GDM1 (cell line): ENCODE results near the gene SYT15B.
A peak's percentile ranks its signal among the peaks of the same experiment; 100 is the strongest.
"Not testable (repeated sequence)": the region's sequence is repeated elsewhere in the genome, so short reads cannot be mapped to it uniquely, and the experiment has no call there.

Experiments
- DNase-seq: peaks from one replicate; lab custom pipeline; 2025; lab: John Stamatoyannopoulos, UW

The SYT15B gene

DNA sequence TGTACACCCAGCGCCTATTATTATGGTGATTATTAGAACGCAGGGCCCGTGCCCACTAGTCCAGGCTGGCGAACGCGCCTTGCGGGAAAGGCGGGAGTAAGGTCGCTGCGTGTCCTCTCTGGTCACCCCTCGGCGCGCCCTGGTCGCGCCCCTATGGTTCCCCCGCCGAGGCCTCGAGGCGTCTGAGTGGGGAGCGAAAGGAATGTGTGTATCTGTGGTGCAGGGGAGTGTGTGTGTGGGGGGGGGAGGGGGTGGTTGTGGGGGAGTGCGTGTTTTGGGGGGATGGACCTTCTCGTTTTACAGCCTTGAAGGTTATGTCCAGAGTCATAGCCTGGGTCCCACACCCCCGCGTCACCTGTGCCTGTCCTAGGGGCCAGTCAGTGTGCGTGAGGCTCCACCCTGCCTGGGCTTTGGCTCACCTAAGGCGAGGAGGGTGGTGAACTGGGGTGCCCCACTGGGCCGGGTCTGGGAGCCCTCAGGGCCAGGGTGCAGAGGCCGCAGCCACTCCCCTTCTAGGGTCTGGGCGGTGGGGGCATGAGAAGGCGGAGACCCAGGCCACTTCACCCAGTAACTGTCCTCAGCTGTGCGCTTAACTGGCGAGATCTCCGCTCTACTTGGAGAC, at the start of gene SYT15B:
TSS of gene SYT15B (minus strand) at position 39 of the 622 bp plus-strand sequence. CDS start 952 bp downstream, outside the sequence.
- DNase-seq, result not testable (repeated sequence)

DNA sequence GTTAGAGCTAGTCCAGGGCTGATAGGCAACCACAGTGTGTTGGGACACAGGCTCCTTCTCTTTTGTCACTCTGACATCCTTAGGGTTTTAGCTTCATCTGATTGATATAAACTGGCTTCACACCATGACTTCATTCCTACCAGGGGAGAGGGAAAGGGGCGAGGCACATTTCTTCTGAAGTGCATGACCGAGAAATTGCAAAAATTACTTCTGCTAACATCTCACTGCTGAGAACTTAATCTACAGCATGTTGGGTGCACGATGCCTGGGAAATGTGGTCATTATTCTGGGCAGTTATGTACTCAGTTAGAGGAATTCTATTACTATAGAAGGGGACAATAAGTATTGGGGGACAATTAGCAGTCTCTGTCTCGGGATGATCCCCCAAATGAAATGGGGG, 16.2 kb upstream of the SYT15B start:
- DNase-seq, result not testable (repeated sequence)

DNA sequence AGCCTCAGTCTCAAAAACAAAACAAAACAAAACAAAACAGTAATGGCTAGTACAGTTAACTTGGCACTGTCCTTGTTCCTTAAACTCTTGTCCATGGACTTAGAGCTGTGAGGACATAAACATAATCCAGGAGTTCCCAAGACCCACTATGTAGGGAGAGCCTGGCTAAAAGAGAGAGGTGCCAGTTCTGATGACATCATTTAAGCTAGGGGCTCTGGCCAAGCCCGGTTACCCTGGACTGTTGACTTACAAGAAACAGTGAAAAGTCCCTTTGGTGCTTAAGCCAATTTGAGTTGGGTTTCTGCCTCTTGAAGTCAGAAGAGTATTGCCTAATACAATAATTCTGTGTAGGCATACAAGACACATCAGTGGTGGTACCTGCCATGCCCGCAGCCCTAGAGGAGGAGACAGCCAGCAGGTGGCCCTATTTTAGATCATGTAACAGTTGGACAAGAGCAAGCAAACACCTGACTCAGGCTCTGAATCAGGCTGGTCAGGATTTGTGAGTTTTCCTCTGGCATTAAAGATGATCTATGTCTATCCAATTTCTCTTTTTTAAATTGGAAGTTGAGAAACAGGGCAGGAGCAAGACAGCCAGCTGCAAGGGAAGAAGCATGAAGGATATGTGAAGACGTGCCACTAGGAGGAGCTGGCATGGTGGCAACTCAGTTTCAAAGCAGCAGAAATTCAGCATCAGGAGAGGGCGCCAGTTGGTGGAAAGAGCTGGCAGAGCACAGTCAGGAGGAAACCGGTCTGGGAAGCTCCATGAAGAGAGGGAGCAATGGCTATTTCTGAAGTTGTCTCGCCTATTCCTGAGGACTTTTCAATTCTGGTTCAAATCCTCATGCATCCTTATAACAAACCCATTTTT, 12.2 kb upstream of the SYT15B start:
- DNase-seq, result peak; percentile 13

DNA sequence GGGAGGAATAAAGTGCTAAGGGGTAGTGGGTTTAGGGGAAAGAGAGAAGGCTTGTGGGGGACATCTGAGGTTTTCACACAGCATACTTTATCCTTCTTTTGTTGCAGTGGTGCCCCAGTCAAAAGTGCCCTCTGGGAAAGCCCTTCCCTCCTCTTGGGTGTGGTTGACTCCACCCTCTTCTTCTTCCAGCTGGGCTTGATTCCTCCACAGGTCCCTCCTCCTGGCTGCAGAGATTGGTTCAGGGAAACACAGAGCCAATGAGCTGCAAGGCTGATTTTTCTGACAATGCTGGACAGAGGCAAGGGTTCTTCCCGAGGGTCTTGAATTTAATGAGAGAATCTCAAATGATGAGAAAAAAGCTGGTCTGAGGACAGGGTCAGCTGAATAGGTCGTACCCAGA, 7.4 kb upstream of the SYT15B start:
- not testable (repeated sequence) for DNase-seq

DNA sequence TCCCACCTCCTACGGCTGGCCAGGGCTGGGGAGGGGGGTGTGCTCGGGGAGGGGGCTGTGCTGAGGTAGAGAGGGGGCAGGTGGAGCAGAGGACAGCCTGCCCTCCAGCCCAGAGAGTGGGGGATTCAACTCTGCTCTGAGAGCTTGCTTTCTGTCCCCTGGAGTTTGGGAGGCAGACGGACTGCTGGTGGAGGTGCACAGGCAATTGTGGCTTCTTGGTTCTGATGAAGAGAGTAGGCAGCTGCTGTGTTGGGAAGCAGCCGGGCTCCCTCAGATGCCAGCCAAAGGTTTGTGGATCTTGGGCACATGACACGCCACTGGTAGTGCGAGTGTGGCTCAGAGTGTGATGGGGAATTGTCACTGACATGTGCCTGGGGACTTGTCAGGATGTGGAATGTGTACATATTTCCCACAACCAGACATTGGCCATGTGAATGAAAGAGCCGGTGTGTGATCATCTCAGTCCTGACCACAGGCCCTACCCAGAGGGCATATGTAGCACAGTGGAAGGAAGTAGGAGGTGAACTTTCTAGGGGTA, 5.3 kb upstream of the SYT15B start:
- not testable (repeated sequence) for DNase-seq

DNA sequence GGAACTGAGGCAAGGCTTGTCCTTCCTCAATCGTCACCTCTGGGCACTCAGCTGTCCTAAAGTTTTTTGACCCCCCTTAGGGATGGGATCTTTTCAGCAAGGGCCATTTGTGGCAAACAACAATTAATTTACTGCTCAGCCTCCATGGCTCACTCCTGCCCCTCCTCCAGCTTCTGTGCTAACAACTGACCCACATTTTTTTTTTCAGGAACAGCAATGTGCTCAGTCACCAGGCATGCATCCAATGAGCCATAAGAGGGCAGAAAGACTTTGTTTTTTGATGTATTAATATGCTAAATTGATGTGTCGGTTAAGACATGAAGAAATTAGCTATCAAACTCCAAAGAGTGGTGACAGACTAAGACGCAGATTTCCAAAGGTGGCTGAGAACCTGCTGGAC, 4.7 kb upstream of the SYT15B start:
- not testable (repeated sequence) for DNase-seq

DNA sequence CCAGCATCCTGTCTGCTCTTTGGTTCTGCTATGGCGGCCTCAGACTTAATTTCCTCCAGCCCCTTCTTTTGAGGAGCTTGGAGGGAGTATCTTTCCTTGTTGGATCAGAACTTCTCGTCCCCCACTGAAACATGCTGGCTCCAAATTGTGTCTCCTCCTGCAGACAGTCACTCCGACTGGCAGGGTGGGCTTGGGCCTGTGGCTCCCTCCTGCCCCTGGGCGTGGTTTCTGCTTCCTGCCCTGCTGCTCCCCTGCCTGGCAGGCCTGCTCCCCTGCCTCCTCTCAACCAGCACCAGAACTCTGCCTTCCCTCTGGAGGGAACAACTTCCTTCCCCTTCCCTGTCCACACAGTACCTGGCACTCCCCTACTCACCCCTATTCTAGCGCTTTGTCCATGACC, 3.8 kb upstream of the SYT15B start:
- not testable (repeated sequence) for DNase-seq

DNA sequence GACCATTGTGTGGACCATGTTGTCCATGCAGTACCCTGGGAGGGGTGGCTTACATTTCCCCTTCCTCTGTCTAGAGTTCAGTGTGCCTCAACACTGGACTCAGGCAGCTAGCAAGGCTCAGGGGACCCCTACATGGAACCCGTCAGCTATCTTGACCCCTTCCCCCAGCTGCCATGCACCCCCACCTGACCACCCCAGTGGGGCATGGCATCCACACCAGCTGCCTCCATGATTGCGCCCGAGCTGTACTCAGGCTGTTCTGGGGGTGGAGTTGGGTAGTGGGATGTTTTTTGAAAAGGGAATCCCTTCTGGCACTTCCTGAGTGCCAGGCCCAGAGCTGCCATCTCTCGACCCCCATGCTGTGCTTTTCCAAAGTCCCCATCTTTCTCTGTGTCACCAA, 1.8 kb upstream of the SYT15B start:
- DNase-seq, result not testable (repeated sequence)

DNA sequence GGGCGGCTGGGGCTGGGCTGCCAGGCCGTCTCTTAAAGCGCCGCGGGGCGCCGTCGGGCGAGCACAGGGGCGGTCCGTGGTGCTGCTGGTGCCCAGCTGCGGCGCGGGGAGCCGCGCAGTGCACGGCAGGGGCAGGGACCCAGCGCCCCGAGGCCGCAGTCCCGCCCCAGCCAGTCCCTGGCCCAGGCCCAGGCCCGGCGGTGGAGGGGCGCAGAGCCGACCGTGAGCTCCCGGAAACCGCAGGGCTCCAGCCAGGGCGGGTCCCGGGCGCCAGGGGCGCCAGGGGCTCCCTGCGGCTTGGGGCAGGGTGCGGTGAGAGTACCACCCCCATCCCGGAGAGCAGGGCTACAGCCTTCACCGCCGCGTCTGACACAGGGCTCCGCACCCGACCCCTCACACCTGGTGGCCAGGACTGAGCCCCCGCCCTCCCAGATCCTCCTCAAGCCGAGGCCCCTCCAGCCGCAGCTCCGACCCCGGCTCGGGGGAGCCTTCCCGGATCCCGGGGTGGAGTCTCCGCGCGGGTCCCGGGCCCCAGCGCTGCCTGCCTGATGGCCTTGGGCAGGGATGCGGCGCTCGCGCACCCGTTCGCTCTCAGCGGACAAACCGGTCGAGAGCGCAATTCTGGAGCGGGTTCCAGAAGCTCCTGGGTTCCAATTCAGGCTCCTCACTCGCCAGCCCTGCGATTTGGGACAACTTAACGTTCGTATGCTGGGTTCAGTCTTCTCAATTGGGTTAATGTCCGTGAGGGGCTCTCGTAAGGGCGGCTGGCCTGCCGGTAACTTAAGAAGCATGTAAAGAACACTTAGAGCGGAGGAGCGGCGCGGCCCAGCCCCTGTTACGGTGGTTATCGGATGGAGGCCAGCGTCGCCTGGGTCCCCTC, 478 bp downstream of the SYT15B start:
- DNase-seq, result not testable (repeated sequence)

DNA sequence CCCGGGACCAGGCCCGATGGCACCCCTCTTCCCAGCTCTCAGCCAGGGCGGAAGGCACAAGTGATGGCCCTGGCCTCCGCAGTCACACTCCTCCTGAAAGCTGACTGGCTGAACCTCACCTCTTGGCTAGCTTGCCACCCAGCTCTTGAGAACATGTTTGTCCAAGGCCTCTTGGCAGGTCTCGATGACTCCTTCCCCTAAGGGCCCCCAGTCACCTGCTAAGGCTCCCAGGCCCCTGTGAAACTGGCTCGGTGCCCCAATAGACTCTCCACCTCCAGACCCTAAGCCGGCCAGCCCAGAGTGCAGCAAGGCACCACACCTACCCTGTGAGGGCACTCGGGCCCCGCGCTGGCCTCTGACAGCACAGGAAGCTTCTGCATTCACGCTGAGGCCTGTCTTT, 4.5 kb downstream of the SYT15B start:
- not testable (repeated sequence) for DNase-seq

DNA sequence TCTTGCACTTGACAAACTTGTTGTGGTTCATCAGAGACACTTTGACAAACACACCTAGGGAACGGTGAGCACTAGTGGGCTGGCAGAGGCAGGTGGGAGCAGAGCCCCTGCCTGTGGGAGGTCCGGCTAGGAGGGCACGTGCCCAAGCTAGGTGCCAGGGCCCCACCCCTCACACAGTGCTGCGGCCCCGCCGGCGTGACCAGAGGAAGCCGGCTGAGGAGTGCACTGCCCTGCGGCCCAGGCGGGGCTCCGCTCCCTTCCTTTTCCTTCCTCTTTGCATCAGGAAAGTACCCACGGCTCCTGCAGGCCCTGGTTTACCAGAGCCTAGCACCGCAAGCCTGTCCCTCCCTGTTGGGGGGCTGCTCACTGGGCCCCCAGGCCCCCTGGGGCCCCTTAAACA, 7.2 kb downstream of the SYT15B start:
- DNase-seq, result not testable (repeated sequence)

DNA sequence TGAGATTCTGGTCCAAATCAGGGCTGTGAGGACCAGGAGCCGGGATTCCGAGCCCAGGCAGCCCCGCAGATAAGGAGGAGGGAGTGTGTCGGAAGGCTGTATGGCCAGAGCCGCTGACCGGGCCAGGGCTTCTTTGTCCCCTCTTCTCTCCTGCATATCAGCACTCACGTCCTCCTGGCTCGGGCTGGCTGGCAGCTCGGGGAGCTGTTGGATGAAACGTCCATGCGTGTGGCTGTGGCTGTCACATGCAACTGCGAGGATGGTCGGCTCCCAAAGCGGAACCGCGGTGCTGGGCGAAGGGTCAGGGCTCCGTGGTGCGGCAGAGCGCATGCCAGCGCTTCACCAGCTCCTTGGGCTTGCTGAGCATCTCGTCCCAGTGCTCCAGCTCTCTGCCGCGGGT, 9.5 kb downstream of the SYT15B start:
- not testable (repeated sequence) for DNase-seq

DNA sequence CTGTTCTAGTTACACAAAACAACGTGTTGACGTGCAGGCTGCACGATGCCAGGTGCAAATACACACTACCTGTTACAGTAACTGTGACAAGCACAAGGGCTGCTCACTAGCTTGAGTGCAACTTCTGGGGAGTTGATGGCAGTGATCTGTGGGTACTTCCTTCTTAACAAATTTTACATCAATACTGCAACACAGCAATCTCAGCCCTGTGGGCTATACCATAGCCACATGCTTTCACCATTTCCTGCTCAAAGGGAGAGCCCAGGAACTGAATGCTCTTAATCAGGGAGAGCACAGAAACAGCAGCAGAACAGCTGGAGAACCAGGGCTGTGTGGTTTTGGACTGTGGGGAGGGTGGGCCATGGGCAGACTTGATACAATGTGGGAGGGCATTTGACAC, 10.2 kb downstream of the SYT15B start:
- DNase-seq, result not testable (repeated sequence)

DNA sequence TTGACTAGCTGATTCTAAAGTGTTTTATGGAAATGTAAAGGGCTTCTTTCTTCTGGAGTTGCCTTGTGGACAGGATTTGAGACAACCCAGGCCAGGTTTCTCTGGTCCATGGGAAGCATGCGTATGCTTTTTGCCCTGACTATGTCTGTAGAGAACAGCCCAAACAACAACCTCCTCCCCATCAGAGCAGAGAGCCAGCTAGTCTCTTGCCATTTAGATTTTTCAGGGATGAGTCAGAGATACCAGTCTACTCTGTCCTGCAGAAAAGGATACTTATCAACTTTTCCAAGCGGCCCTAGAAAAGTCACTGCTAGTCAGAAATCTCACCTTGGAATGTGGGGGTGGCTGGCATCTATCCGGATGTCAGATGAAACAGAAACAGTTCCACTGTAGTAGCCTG, 11.6 kb downstream of the SYT15B start:
- not testable (repeated sequence) for DNase-seq

DNA sequence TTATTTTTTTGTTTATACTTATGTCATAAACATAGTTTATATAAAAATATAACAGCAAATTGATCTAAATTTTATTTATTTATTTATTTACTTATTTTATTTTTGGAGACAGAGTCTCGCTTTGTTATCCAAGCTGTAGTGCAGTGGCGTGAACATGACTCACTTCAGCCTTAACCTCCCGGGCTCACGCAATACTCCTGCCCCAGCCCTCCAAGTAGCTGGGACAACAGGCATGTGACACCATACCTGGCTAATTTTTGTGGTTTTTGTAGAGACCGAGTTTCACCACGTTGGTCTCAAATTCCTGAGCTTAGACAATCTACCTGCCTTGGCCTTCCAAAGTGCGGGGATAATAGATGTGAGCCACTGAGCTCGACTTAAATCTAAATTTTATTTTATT, 13.0 kb downstream of the SYT15B start:
- DNase-seq, result not testable (repeated sequence)

DNA sequence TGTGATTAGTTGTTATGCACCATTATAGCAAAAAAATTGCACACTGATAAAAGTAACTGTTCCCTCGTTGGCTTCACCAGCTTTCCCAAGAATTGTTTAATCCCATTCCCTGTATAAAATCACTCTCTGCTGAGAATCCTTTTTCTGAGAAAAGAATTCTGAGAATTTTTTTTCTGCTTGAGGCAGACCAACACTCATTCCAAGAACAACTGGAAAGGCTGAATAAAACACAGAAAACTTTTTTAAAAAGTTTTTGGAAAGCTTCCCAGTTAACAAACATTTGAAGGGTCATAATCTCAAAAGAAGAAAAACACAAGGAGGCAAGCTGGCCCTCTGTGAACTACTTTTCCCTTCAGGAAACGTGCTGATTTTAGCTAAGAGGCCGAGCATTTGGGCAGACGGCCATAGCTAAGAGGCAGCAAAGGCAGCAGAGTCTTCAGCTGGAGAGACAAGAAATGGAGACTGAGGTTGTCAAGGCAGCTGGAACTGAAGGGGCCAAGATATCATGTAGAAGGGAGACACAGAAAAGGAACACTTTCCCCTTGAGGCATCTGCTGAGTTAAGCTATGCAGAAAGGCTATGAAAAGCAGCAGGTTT, 16.5 kb downstream of the SYT15B start:
- not testable (repeated sequence) for DNase-seq

DNA sequence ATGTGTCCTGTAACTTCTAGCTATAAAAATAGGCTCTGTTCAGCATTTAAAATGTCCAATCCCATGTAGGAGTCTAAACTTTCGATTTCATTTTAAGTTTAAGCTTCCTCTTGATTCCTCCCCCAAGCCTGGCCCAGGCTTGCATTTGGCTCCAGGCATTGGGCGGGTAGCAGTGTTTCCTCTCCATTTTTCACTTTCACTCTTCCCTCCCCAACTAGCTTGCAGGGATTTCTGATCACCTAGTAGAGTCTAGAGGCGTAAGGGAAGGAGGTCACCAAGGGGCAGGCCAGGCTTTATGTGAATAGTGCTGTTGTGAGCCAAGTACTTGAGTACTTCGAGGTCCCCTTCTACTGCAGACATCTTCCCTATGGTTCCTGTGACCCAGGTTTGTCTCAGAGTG, 18.5 kb downstream of the SYT15B start:
- DNase-seq, result not testable (repeated sequence)

DNA sequence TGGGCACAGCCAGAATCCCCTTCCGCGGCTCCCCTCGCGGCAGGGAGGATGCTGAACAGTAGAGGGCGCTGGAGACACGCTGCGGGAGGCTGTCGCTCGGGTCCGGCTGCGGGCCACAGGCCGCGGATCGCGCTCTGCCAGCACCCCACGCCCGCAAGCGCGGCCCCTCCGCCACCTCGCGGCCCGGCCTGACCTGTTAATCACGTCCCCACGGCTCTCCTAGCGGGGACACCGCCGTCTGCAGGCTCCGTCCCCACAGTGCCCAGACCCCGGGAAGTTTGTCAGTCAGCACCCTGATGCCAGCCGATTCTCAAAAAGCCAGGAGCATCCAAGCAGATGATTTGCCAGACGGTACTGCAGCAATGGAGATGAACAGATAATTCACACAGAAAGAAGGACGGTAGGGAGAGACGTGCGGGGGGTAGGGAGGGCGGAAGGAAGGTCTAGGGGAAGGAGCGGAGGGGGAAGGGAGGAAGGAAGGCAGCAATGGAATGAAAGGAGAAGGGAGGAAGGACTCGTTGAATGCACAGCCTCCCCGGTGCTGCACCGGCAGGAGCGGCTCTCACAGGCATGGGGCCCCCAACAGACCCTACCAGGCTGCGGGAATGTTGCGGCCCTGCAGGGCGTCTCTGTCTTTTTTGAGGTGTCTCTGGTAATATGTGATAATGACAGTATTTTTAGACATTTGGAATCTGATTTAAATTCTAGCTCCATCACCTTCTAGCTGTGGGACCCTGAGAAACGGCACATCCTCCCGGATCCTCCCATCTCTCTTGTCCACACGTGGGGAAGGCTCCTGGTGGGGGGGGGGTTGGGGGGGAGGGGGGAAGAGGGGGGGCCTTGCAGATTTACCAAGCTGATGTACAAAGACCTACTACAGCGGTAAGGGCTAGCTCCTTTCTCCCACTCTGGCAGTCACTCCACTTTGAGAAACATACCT, 19.5 kb downstream of the SYT15B start:
- not testable (repeated sequence) for DNase-seq

DNA sequence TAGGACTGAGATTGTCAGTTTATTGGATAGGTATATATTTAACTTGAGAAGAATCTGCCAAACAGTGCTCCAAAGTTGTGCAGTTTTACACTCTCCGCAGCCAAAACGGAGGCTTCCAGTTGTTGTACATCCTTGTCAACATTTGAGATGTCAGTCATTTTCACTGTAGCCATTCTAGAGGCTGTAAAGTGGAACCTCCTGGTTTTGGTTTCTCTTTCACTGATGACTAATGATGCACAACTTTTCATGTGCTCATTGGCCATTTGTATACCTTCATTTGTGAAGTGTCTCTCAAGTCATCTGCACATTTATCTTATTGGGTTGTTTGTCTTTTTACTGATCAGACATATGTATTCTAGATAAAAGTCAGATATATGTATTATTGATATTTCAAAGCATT, 22.5 kb downstream of the SYT15B start:
- DNase-seq, result not testable (repeated sequence)

DNA sequence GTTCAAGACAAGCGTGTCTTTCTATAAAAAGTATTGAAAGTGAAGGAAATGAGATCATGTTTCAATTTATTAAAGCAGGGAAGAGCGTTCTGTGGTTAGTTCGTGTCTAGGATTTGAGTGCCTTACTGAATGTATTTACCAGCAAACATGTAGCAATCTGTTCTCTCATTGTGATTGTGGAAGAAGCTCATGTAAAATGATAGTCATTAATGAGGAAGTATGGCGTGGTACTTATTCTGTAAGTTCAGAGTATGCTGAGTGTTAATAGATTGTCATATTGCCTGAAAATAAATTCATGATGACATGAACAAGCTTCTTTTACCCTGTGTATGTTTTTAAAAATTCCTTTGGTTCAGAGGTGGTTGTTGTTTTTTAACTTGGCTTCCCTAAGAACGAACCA, 32.5 kb downstream of the SYT15B start:
- not testable (repeated sequence) for DNase-seq
